ENCODE data around the gene RYR3. TPM values are rescaled to one million over a fixed set of nuclear protein-coding genes. Genes with fewer than 3 reads are reported as not detected.

RYR3 gene
- total and polyA plus RNA-seq, 2 of the 13 experiments (the other 11 are each of a cell fraction or from before 2014, with no cell fraction given): not detected

GRCh38 chr15:33785366-33785765 is 474.6 kb downstream of the RYR3 start (continued):
- TF ChIP-seq HOMEZ (CRISPR knock-in tag; IDR thresholded peaks at IDR 0.05; ENCODE audit: low read depth): no peak
- TF ChIP-seq THAP11 (CRISPR knock-in tag; IDR thresholded peaks at IDR 0.05): no peak
- TF ChIP-seq, protein P1, sequence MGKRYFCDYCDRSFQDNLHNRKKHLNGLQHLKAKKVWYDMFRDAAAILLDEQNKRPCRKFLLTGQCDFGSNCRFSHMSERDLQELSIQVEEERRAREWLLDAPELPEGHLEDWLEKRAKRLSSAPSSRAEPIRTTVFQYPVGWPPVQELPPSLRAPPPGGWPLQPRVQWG (CRISPR knock-in tag; IDR thresholded peaks at IDR 0.05; ENCODE audit: borderline replicate concordance, low read depth): no peak
- TF ChIP-seq TAF15 (IDR thresholded peaks at IDR 0.05; ENCODE audit: low read depth, low read length, poor library complexity, severe bottlenecking): no peak
- TF ChIP-seq ZBTB38 (CRISPR knock-in tag; IDR thresholded peaks at IDR 0.05): no peak

DNA sequence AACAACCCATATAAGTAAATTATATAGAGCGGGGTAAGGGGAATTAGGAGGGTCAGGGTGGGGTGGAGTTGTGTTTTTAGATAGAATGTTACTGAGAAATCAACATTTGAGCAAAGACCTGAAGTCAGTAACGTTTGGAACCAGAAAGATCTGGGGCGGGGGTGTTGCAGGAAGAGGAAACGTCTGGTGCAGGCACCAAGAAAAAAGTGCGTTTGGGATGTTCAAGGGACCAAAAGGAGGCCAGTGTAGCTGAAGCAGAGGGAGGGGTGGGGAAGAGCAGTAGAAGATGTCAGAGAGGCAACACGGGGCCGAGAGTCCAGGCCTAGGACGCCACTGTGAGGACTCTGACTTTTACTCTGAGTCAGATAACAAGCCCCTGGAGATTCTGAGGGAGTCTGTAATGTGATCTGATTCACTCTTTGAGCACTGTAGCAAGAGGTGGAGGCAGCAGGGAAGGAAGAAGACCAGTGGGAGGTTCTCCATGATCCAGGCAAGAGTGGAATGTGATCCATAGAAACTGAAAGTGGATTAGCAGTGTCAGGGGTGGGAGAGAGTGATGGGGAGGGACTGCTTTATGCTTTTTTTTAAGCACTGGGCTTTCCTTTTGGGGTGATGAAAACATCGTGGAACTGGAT is 478.3 kb downstream of the RYR3 start:
- BruUV-seq (replicated peaks): no TSS peak
- no peaks in the 10 kb centered on the region for H4K20me1 ChIP-seq (ENCODE audit: insufficient read depth, low read length)
- WGBS (ENCODE audit: low lambda C conversion rate): 18% methylated on average over 9 of the region's 9 CpGs
- no peaks in the 10 kb centered on the region for H3K36me3 ChIP-seq (replicated peaks in 1 of 2; ENCODE audit: control insufficient read depth in 1 of 2, insufficient read depth in 2 of 2, low read length in 2 of 2)
- in situ Hi-C loops (cut with HindIII; ENCODE audit: extremely low pct_ligation_motif_present, low pct_unique_long_range_greater_than_20kb): no loop called here
- FAIRE-seq (no peak), ATAC-seq (no peak), DNase-seq (ENCODE audit: low spot score) (no peak)
- no peak overlapping the region for H3K9ac ChIP-seq (ENCODE audit: insufficient read depth, low read depth, low read length)
- peaks cover 0 to 11% of the 10 kb centered on the region in 2 experiments; a peak in 2 of 5 replicates for H3K27me3 ChIP-seq (ENCODE audit: control insufficient read depth in 1 of 2, insufficient read depth in 2 of 2, low read length in 2 of 2)
- no peak overlapping the region for H2AFZ ChIP-seq (ENCODE audit: low read length)
- no peaks in the 10 kb centered on the region for H3K4me1 ChIP-seq (ENCODE audit: insufficient read depth, low read length)
- H3K79me2 ChIP-seq (ENCODE audit: insufficient read depth, low read length): no peaks in the 10 kb centered on the region
- H3K4me3 ChIP-seq (replicated peaks in 1 of 3; ENCODE audit: insufficient read depth in 1 of 3, low read depth in 2 of 3, low read length in 3 of 3): no peak overlapping the region
- TF ChIP-seq PRPF4 (IDR thresholded peaks at IDR 0.05; ENCODE audit: low read depth, low read length, poor library complexity, severe bottlenecking): no peak
- POLR2A ChIA-PET: no interaction called here
- intact Hi-C loops (cut with micrococcal nuclease; ENCODE audit: unreplicated experiment): no loop called here
- no peaks in the 10 kb centered on the region for H3K9me3 ChIP-seq (ENCODE audit: low read length)
- H3K27ac ChIP-seq (ENCODE audit: extremely low read length, insufficient read depth, low read length): no peak overlapping the region
- no peak overlapping the region for H3K4me2 ChIP-seq (ENCODE audit: low read depth, low read length)
- CTCF ChIA-PET (ENCODE audit: low intra/inter-chr PET ratio, low total read pairs): no interaction called here

All from HepG2 (cell line).